ENCODE results near the gene DTHD1. TPM values are rescaled to one million over a fixed set of nuclear protein-coding genes. Genes with fewer than 3 reads are reported as not detected.

The DTHD1 gene
- total RNA-seq, 1 experiment from 2014 or later = not detected

DNA sequence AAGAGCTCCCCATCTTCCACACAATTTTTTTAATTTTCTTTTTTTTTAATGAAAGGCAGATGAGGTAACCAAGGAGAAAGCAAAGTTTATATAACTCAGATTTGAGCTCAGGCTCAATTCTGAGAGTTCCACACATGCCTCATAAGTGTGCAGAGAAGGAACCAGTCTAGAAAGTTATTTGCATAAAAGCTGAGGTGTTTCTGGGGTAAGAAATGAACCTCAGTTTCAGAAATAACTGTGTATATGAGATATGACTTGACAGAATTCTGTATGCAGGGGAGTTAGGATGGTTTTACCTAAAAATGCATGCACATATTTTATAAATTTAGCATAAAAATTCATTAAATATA, 51.3 kb downstream of the DTHD1 start:
- Histone ChIP-seq H3K27ac (ENCODE audit: low read length) (no peak overlapping the region), H3K4me2 (ENCODE audit: low read length) (no peak overlapping the region), H3K9ac (ENCODE audit: low read length) (no peak overlapping the region), H3F3A (ENCODE audit: low read length, unreplicated experiment) (no peaks in the 10 kb centered on the region), H3K9me2 (replicated peaks; ENCODE audit: low read length) (no peaks in the 10 kb centered on the region), H3K36me3 (ENCODE audit: low read depth, low read length) (no peaks in the 10 kb centered on the region), H2AFZ (ENCODE audit: low read length) (no peak overlapping the region), H3K9me3 (ENCODE audit: low read length) (no peaks in the 10 kb centered on the region), H4K20me1 (ENCODE audit: low read length) (no peaks in the 10 kb centered on the region), H3K79me2 (ENCODE audit: low read length) (no peaks in the 10 kb centered on the region), H3K4me1 (ENCODE audit: insufficient read depth, low read length) (no peaks in the 10 kb centered on the region), H3K27me3 (ENCODE audit: low read length) (no peaks in the 10 kb centered on the region), H3K4me3 (ENCODE audit: low read length) (no peak overlapping the region)
- no peak for DNase-seq
- intact Hi-C loops (cut with micrococcal nuclease) = no loop called here
- BruUV-seq (replicated peaks) = no TSS peak
- no peak for TF ChIP-seq EZH2phosphoT487 (IDR thresholded peaks at IDR 0.05; ENCODE audit: borderline replicate concordance, low read length)
- TF ChIP-seq, protein P1, sequence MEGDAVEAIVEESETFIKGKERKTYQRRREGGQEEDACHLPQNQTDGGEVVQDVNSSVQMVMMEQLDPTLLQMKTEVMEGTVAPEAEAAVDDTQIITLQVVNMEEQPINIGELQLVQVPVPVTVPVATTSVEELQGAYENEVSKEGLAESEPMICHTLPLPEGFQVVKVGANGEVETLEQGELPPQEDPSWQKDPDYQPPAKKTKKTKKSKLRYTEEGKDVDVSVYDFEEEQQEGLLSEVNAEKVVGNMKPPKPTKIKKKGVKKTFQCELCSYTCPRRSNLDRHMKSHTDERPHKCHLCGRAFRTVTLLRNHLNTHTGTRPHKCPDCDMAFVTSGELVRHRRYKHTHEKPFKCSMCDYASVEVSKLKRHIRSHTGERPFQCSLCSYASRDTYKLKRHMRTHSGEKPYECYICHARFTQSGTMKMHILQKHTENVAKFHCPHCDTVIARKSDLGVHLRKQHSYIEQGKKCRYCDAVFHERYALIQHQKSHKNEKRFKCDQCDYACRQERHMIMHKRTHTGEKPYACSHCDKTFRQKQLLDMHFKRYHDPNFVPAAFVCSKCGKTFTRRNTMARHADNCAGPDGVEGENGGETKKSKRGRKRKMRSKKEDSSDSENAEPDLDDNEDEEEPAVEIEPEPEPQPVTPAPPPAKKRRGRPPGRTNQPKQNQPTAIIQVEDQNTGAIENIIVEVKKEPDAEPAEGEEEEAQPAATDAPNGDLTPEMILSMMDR (conservative IDR thresholded peaks at IDR 0.05; ENCODE audit: low read depth, low read length) = no peak
- TF ChIP-seq EZH2 (IDR thresholded peaks at IDR 0.05; ENCODE audit: low read length, unreplicated experiment) = no peak
- ChIA-PET CTCF (no interaction called here), POLR2A (ENCODE audit: unreplicated experiment) (no interaction called here)
- no peak for ATAC-seq

DNA sequence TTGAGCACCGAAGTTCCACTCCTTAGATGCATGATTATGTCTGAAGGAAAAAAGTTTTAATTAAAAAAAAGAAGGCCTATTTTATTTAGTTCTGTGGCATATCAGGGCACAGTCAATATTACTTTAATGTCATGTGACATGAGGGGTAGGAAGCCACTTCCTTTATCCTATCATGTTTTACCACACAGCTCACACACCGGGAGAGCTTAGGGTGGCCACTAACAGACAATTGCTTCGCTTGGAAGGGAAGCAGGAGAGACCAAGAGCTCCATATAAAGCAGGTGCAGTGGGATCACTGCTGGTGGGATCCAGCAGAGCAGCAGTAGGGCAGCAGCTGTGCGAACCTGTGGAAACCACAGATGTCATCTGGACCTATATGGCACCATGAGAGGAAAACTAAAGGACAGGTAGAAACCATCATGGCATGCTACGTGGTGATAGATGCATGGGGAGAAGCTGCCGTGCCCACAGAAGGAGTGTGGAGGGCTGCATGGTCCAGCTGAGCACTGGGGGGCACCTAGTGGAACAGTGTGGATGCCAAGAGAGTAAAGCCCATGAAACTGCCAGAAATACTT, 52.0 kb downstream of the DTHD1 start:
- H3K4me2 ChIP-seq (ENCODE audit: low read length) = no peak overlapping the region
- H3K9me2 ChIP-seq (replicated peaks; ENCODE audit: low read length) = no peaks in the 10 kb centered on the region
- no TSS peak for BruUV-seq (replicated peaks)
- no peaks in the 10 kb centered on the region for H3K79me2 ChIP-seq (ENCODE audit: low read length)
- H3K4me1 ChIP-seq (ENCODE audit: insufficient read depth, low read length) = no peaks in the 10 kb centered on the region
- no peaks in the 10 kb centered on the region for H4K20me1 ChIP-seq (ENCODE audit: low read length)
- no peak overlapping the region for H3K4me3 ChIP-seq (ENCODE audit: low read length)
- H3K9me3 ChIP-seq (ENCODE audit: low read length) = no peaks in the 10 kb centered on the region
- no peak overlapping the region for H2AFZ ChIP-seq (ENCODE audit: low read length)
- TF ChIP-seq EZH2 (IDR thresholded peaks at IDR 0.05; ENCODE audit: low read length, unreplicated experiment) = no peak
- TF ChIP-seq EZH2phosphoT487 (IDR thresholded peaks at IDR 0.05; ENCODE audit: borderline replicate concordance, low read length) = no peak
- TF ChIP-seq, protein P1 (conservative IDR thresholded peaks at IDR 0.05; ENCODE audit: low read depth, low read length) = no peak
- DNase-seq (no peak), ATAC-seq (no peak)
- intact Hi-C loops (cut with micrococcal nuclease) = no loop called here
- no peaks in the 10 kb centered on the region for H3K27me3 ChIP-seq (ENCODE audit: low read length)
- H3K36me3 ChIP-seq (ENCODE audit: low read depth, low read length) = no peaks in the 10 kb centered on the region
- ChIA-PET POLR2A (ENCODE audit: unreplicated experiment) (no interaction called here), CTCF (no interaction called here)
- H3K9ac ChIP-seq (ENCODE audit: low read length) = no peak overlapping the region
- no peaks in the 10 kb centered on the region for H3F3A ChIP-seq (ENCODE audit: low read length, unreplicated experiment)
- H3K27ac ChIP-seq (ENCODE audit: low read length) = no peak overlapping the region

DNA sequence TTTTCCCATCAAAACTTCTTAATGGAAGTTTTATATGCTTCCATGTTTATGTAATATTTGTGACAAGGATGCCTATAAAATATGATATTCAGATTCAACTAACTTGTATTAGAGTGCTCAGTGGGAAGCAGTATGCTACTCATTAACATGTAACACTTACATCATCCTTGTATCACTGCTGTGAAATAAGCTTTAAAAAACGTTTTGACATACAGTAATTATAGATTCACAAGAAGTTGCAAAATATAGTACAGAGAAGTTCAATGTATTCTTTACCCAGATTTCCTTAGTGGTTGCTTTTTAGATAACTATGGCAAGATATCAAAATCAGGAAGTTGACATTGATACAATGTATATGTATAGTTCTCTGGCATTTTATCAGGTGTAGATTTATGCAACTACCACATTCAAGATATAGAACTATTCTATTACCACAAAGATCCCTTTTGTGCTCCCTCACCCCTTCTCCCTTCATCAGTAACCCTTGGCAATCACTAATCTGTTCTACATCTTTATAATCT, 56.3 kb downstream of the DTHD1 start:
- H3K9me2 ChIP-seq (replicated peaks; ENCODE audit: low read length) = no peaks in the 10 kb centered on the region
- DNase-seq (no peak), ATAC-seq (no peak)
- no TSS peak for BruUV-seq (replicated peaks)
- no peaks in the 10 kb centered on the region for H3K4me1 ChIP-seq (ENCODE audit: insufficient read depth, low read length)
- no peak overlapping the region for H2AFZ ChIP-seq (ENCODE audit: low read length)
- ChIA-PET POLR2A (ENCODE audit: unreplicated experiment) (no interaction called here), CTCF (no interaction called here)
- H3K9ac ChIP-seq (ENCODE audit: low read length) = no peak overlapping the region
- H3K9me3 ChIP-seq (ENCODE audit: low read length) = no peaks in the 10 kb centered on the region
- H3K79me2 ChIP-seq (ENCODE audit: low read length) = no peaks in the 10 kb centered on the region
- no peaks in the 10 kb centered on the region for H3F3A ChIP-seq (ENCODE audit: low read length, unreplicated experiment)
- H4K20me1 ChIP-seq (ENCODE audit: low read length) = no peaks in the 10 kb centered on the region
- H3K27me3 ChIP-seq (ENCODE audit: low read length) = no peaks in the 10 kb centered on the region
- H3K4me2 ChIP-seq (ENCODE audit: low read length) = no peak overlapping the region
- H3K27ac ChIP-seq (ENCODE audit: low read length) = no peak overlapping the region
- no peaks in the 10 kb centered on the region for H3K36me3 ChIP-seq (ENCODE audit: low read depth, low read length)
- no peak overlapping the region for H3K4me3 ChIP-seq (ENCODE audit: low read length)
- intact Hi-C loops (cut with micrococcal nuclease) = no loop called here
- TF ChIP-seq, protein P1 (conservative IDR thresholded peaks at IDR 0.05; ENCODE audit: low read depth, low read length) = no peak
- no peak for TF ChIP-seq EZH2 (IDR thresholded peaks at IDR 0.05; ENCODE audit: low read length, unreplicated experiment)
- TF ChIP-seq EZH2phosphoT487 (IDR thresholded peaks at IDR 0.05; ENCODE audit: borderline replicate concordance, low read length) = no peak

Data from PC-3 (cell line).